GM18511 (cell line): Measurements from ENCODE around the gene R3HCC1L.
"Not testable (repeated sequence)": the region's sequence is repeated elsewhere in the genome, so short reads cannot be mapped to it uniquely, and the experiment has no call there.

ENCODE experiments used
- ATAC-seq: cut with Tn5 transposase; IDR thresholded peaks from one replicate; pipeline ENCODE4 v1.9.1; 2021; ENCODE audit warnings: mild to moderate bottlenecking, moderate library complexity; ENCODE audit not compliant: unreplicated experiment

Gene R3HCC1L

GRCh38 chr10:98128802-98129201 is 5.7 kb upstream of the R3HCC1L start:
- ATAC-seq, result no peak

- no peak for ATAC-seq
These were observed 2.8 kb upstream of the R3HCC1L start for GRCh38 chr10:98131619-98132018.

GRCh38 chr10:98133075-98133752 is 1.2 kb upstream of the R3HCC1L start:
- peak; percentile 61 for ATAC-seq

GRCh38 chr10:98134117-98134430 is 383 bp upstream of the R3HCC1L start:
- ATAC-seq, result no peak

GRCh38 chr10:98135222-98135899 is 904 bp downstream of the R3HCC1L start:
- ATAC-seq, result no peak

GRCh38 chr10:98136775-98137174 is 2.3 kb downstream of the R3HCC1L start:
- not testable (repeated sequence) for ATAC-seq

GRCh38 chr10:98138031-98138430 is 3.6 kb downstream of the R3HCC1L start:
- ATAC-seq, result no peak

GRCh38 chr10:98139431-98139830 is 5.0 kb downstream of the R3HCC1L start:
- ATAC-seq, result no peak

- no peak for ATAC-seq
These were observed 7.1 kb downstream of the R3HCC1L start for GRCh38 chr10:98141484-98142073.

- ATAC-seq, result no peak
These were observed 10.5 kb downstream of the R3HCC1L start for GRCh38 chr10:98144985-98145384.

- ATAC-seq, result no peak
These were observed 15.4 kb downstream of the R3HCC1L start for GRCh38 chr10:98149858-98150257.

- no peak for ATAC-seq
These were observed 16.1 kb downstream of the R3HCC1L start for GRCh38 chr10:98150544-98150943.

- not testable (repeated sequence) for ATAC-seq
These were observed 18.3 kb downstream of the R3HCC1L start for GRCh38 chr10:98152778-98153177.

- ATAC-seq, result not testable (repeated sequence)
These were observed 18.9 kb downstream of the R3HCC1L start for GRCh38 chr10:98153213-98153958.

GRCh38 chr10:98154076-98154475 is 19.6 kb downstream of the R3HCC1L start:
- no peak for ATAC-seq

- no peak for ATAC-seq
These were observed 24.1 kb downstream of the R3HCC1L start for GRCh38 chr10:98158576-98158975.

GRCh38 chr10:98163941-98164340 is 29.5 kb downstream of the R3HCC1L start:
- ATAC-seq, result no peak

- ATAC-seq, result peak; percentile 62
These were observed 32.7 kb downstream of the R3HCC1L start for GRCh38 chr10:98167191-98167590.

GRCh38 chr10:98168147-98168546 is 33.7 kb downstream of the R3HCC1L start:
- peak; percentile 80 for ATAC-seq

GRCh38 chr10:98168766-98169165 is 34.3 kb downstream of the R3HCC1L start:
- ATAC-seq, result no peak

- no peak for ATAC-seq
These were observed 34.9 kb downstream of the R3HCC1L start for GRCh38 chr10:98169379-98169778.
